Smooth muscle cell (in vitro differentiated cells): ENCODE data around the gene EDC3. TPM values are rescaled to one million over a fixed set of nuclear protein-coding genes. Genes with fewer than 3 reads are reported as not detected.

Source experiments
- DNase-seq: peaks from one replicate; lab custom pipeline; 2025; ENCODE audit not compliant: unreplicated experiment; lab: John Stamatoyannopoulos, UW
- H2AFZ ChIP-seq: fragments of 200-600 bp; sonication (generic); 2 replicates; pipeline ENCODE4 v1.6.0; 2016; ENCODE audit warnings: antibody characterized with exemption, low read depth, mild to moderate bottlenecking
- H3F3A ChIP-seq: fragments of 200-600 bp; sonication (generic); 2 replicates; pipeline ENCODE4 v1.6.0; 2017; ENCODE audit warnings: antibody characterized with exemption, low read depth
- H3K27ac ChIP-seq: fragments of 200-600 bp; sonication (generic); 2 replicates; pipeline ENCODE4 v1.5.1; 2016; ENCODE audit warnings: low read depth, mild to moderate bottlenecking
- H3K27me3 ChIP-seq: fragments of 200-600 bp; sonication (generic); 2 replicates; pipeline ENCODE4 v1.6.1; 2016; ENCODE audit warnings: low read depth, mild to moderate bottlenecking
- H3K36me3 ChIP-seq: fragments of 200-600 bp; sonication (generic); 2 replicates; pipeline ENCODE4 v1.5.1; 2016; ENCODE audit warnings: low read depth
- H3K4me1 ChIP-seq: fragments of 200-600 bp; sonication (generic); 2 replicates; pipeline ENCODE4 v1.5.1; 2016; ENCODE audit warnings: low read depth
- H3K4me2 ChIP-seq: fragments of 200-600 bp; sonication (generic); 2 replicates; pipeline ENCODE4 v1.6.0; 2016; ENCODE audit warnings: mild to moderate bottlenecking
- H3K4me3 ChIP-seq: fragments of 200-600 bp; sonication (generic); 2 replicates; pipeline ENCODE4 v1.5.1; 2016; ENCODE audit warnings: mild to moderate bottlenecking
- H3K79me2 ChIP-seq: fragments of 200-600 bp; sonication (generic); 2 replicates; pipeline ENCODE4 v1.6.0; 2016; ENCODE audit warnings: low read depth, mild to moderate bottlenecking
- H3K9ac ChIP-seq: fragments of 200-600 bp; sonication (generic); 2 replicates; pipeline ENCODE4 v1.6.0; 2016; ENCODE audit warnings: low read depth
- H3K9me3 ChIP-seq: fragments of 200-600 bp; sonication (generic); replicated peaks from 2 replicates; pipeline ENCODE4 v1.5.1; 2016; ENCODE audit warnings: low read depth
- H4K20me1 ChIP-seq: fragments of 200-600 bp; sonication (generic); 2 replicates; pipeline ENCODE4 v1.6.0; 2016; ENCODE audit warnings: low read depth
- WGBS: methylation state at CpG from one replicate; pipeline ENCODE4 v1.1.7; 2016; ENCODE audit warnings: low lambda C conversion rate; 5-methylcytosine and 5-hydroxymethylcytosine counted together
- polyA plus RNA-seq: library from polyadenylated mRNA; unstranded; fragments of >200 nt; fragmentation: Nextera tagmentation; extraction: Ambion mirVana; gene quantifications from 2 replicates; pipeline ENCODE4 v1.2.1, GENCODE V29; 2016
- total RNA-seq: library from RNA; depleted of rRNA; stranded (reverse); fragments of >200 nt; gene quantifications from 2 replicates; pipeline ENCODE4 v1.2.3, GENCODE V29; 2014
- TF ChIP-seq, protein P1 (sequence below): fragments of 200-600 bp; sonication (generic); IDR thresholded peaks from 2 replicates; pipeline ENCODE4 v1.5.1; 2017; ENCODE audit warnings: borderline replicate concordance, mild to moderate bottlenecking, antibody characterized with exemption; ENCODE audit not compliant: insufficient read depth, poor library complexity, severe bottlenecking

The EDC3 gene
- total and polyA plus RNA-seq, 2 experiments from 2014 or later, result 18.4 to 26.7 TPM

GRCh38 chr15:74651242-74651741 is 44.5 kb downstream of the EDC3 start:
- Histone ChIP-seq H3K4me2 (no peak overlapping the region), H4K20me1 (peaks cover 98% of the 10 kb centered on the region), H2AFZ (no peak overlapping the region), H3F3A (peaks cover 9% of the 10 kb centered on the region), H3K4me3 (no peak overlapping the region), H3K79me2 (peaks cover 16% of the 10 kb centered on the region), H3K9me3 (no peaks in the 10 kb centered on the region), H3K36me3 (no peaks in the 10 kb centered on the region), H3K27ac (no peak overlapping the region), H3K9ac (no peak overlapping the region), H3K27me3 (no peaks in the 10 kb centered on the region), H3K4me1 (no peaks in the 10 kb centered on the region)
- WGBS, result 75% methylated on average over 3 of the region's 3 CpGs
- TF ChIP-seq, protein P1, sequence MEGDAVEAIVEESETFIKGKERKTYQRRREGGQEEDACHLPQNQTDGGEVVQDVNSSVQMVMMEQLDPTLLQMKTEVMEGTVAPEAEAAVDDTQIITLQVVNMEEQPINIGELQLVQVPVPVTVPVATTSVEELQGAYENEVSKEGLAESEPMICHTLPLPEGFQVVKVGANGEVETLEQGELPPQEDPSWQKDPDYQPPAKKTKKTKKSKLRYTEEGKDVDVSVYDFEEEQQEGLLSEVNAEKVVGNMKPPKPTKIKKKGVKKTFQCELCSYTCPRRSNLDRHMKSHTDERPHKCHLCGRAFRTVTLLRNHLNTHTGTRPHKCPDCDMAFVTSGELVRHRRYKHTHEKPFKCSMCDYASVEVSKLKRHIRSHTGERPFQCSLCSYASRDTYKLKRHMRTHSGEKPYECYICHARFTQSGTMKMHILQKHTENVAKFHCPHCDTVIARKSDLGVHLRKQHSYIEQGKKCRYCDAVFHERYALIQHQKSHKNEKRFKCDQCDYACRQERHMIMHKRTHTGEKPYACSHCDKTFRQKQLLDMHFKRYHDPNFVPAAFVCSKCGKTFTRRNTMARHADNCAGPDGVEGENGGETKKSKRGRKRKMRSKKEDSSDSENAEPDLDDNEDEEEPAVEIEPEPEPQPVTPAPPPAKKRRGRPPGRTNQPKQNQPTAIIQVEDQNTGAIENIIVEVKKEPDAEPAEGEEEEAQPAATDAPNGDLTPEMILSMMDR, result no peak
- DNase-seq, result no peak

DNA sequence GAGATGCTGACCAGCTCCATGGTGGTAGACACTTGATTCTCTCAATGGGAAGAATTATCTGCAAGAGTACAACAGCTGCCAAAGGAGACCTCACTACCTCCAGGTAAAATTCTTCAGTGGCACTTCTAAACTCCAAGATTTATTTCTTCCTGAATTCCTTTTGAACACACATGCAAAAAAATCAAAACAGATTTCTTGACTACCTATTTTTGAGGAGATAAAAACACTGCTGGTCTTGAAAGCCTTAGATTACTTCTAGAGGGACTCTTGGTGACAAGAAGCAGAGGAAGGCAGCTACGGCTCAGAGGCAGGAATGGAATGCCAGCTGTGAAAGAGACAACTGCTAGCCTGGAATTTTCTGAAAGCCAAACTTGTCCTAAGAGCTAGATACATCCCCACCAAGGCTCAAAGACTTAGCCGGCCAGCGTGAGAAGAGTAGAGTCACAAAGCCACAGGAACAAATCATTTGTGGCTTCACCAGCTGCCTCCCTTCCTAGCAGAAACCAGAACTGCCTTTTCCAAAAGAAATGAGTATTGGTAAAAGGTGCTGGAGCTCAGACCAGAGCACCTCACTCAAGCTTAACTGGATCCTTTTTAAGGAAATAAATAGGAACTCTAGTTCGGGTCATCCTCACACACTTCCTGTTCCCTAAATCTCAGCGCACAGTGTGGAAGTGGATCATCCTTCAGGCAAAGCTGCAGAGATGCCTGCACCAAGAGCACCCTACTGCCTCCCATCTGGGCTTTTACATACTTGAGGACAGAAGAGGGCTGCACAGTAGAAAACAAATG is 47.6 kb downstream of the EDC3 start:
- no peaks in the 10 kb centered on the region for H3K27me3 ChIP-seq
- H3F3A ChIP-seq, result peaks cover 9% of the 10 kb centered on the region
- no peak overlapping the region for H3K4me2 ChIP-seq
- TF ChIP-seq, protein P1, result no peak
- H3K79me2 ChIP-seq, result peaks cover 24% of the 10 kb centered on the region
- no peak overlapping the region for H3K9ac ChIP-seq
- 47% methylated on average over 5 of the region's 5 CpGs for WGBS
- H4K20me1 ChIP-seq, result peaks cover 96% of the 10 kb centered on the region
- peak overlapping the region; percentile 68 for H3K27ac ChIP-seq
- H3K4me1 ChIP-seq, result no peaks in the 10 kb centered on the region
- no peak overlapping the region for H2AFZ ChIP-seq
- no peak for DNase-seq
- H3K9me3 ChIP-seq, result no peaks in the 10 kb centered on the region
- H3K4me3 ChIP-seq, result no peak overlapping the region
- H3K36me3 ChIP-seq, result peaks cover 5% of the 10 kb centered on the region

- Histone ChIP-seq H3K4me1 (no peaks in the 10 kb centered on the region), H3K9me3 (no peaks in the 10 kb centered on the region), H3K4me3 (no peak overlapping the region), H3K27ac (no peak overlapping the region), H3K27me3 (no peaks in the 10 kb centered on the region), H2AFZ (no peak overlapping the region), H3K9ac (no peak overlapping the region), H3K79me2 (peaks cover 24% of the 10 kb centered on the region), H3K36me3 (peaks cover 5% of the 10 kb centered on the region), H3K4me2 (no peak overlapping the region), H4K20me1 (peaks cover 97% of the 10 kb centered on the region), H3F3A (peaks cover 9% of the 10 kb centered on the region)
- DNase-seq, result no peak
- TF ChIP-seq, protein P1, result no peak
Measured at GRCh38 chr15:74646480-74646879, 49.3 kb downstream of the EDC3 start.

- H3F3A ChIP-seq, result peaks cover 4% of the 10 kb centered on the region
- H3K9ac ChIP-seq, result no peak overlapping the region
- H3K27me3 ChIP-seq, result no peaks in the 10 kb centered on the region
- no peak overlapping the region for H3K4me3 ChIP-seq
- peaks cover 94% of the 10 kb centered on the region for H4K20me1 ChIP-seq
- H3K9me3 ChIP-seq, result no peaks in the 10 kb centered on the region
- no peak overlapping the region for H3K4me2 ChIP-seq
- no peak for DNase-seq
- H2AFZ ChIP-seq, result no peak overlapping the region
- H3K4me1 ChIP-seq, result no peaks in the 10 kb centered on the region
- peak overlapping the region; percentile 82 for H3K27ac ChIP-seq
- 91% methylated on average over 2 of the region's 2 CpGs for WGBS
- H3K79me2 ChIP-seq, result peaks cover 7% of the 10 kb centered on the region
- H3K36me3 ChIP-seq, result peaks cover 5% of the 10 kb centered on the region
- TF ChIP-seq, protein P1, result no peak
Measured at GRCh38 chr15:74643665-74644204, 52.1 kb downstream of the EDC3 start.
